Measurements from ENCODE around the gene ZNF750. TPM values are rescaled to one million over a fixed set of nuclear protein-coding genes. Genes with fewer than 3 reads are reported as not detected.
"Not testable (repeated sequence)": the region's sequence is repeated elsewhere in the genome, so short reads cannot be mapped to it uniquely, and the experiment has no call there.

ZNF750 gene
- total and polyA plus RNA-seq, 8 donors = 9.5 TPM; not detected in 7

GRCh38 chr17:82787081-82787848 lies 52.6 kb downstream of the ZNF750 start:
- H3K4me1 ChIP-seq = peaks cover 0 to 4% (median under 1%) of the 10 kb centered on the region in 4 donors
- no peaks in the 10 kb centered on the region for H3K9me3 ChIP-seq
- intact Hi-C loops (cut with DNase I; ENCODE audit: low total_unique reads) = no loop called here
- 81 to 92% (median 86%) methylated on average over 27 of the region's 27 CpGs for WGBS, 5 donors
- peaks cover 13 to 52% (median 40%) of the 10 kb centered on the region in 4 donors for H3K36me3 ChIP-seq
- no peak overlapping the region for H3K27ac ChIP-seq
- H3K4me3 ChIP-seq = no peak overlapping the region
- no peak for DNase-seq
- no peak for TF ChIP-seq CTCF (IDR thresholded peaks at IDR 0.05)
- TF ChIP-seq EP300 (IDR thresholded peaks at IDR 0.05) = no peak
- no peak for TF ChIP-seq POLR2A (IDR thresholded peaks at IDR 0.05)
- TF ChIP-seq POLR2AphosphoS5 (IDR thresholded peaks at IDR 0.05) = no peak
- no peaks in the 10 kb centered on the region for H3K27me3 ChIP-seq

- Histone ChIP-seq H3K4me3 (no peak overlapping the region), H3K9me3 (no peaks in the 10 kb centered on the region), H3K4me1 (peaks cover 0 to 12% (median 2%) of the 10 kb centered on the region in 4 donors), H3K27ac (no peak overlapping the region), H3K36me3 (peaks cover 13 to 52% (median 40%) of the 10 kb centered on the region in 4 donors), H3K27me3 (no peaks in the 10 kb centered on the region)
- 88 to 95% (median 94%) methylated on average over 5 to 10 of the region's 10 CpGs for WGBS, 5 donors
- no peak for DNase-seq
- no peak for TF ChIP-seq CTCF (IDR thresholded peaks at IDR 0.05)
- no peak for TF ChIP-seq EP300 (IDR thresholded peaks at IDR 0.05)
- TF ChIP-seq POLR2A (IDR thresholded peaks at IDR 0.05) = no peak
- TF ChIP-seq POLR2AphosphoS5 (IDR thresholded peaks at IDR 0.05) = no peak
- intact Hi-C loops (cut with DNase I; ENCODE audit: low total_unique reads) = no loop called here
Observed at GRCh38 chr17:82786427-82786826, 53.4 kb downstream of the ZNF750 start.

- Histone ChIP-seq H3K36me3 (peaks cover 13 to 49% (median 36%) of the 10 kb centered on the region in 4 donors), H3K4me1 (peaks cover 0 to 15% (median 2%) of the 10 kb centered on the region in 4 donors)
- H3K27ac ChIP-seq; H3K4me3 ChIP-seq; H3K9me3 ChIP-seq; DNase-seq; intact Hi-C loops (cut with DNase I; ENCODE audit: low total_unique reads); H3K27me3 ChIP-seq: not testable (repeated sequence)
- WGBS, 5 donors = 92 to 100% (median 98%) methylated on average over 5 to 16 of the region's 16 CpGs
Observed at GRCh38 chr17:82785581-82785980, 54.2 kb downstream of the ZNF750 start.

- peaks cover 0 to 15% (median 2%) of the 10 kb centered on the region in 4 donors for H3K4me1 ChIP-seq
- H3K36me3 ChIP-seq = peaks cover 13 to 37% (median 32%) of the 10 kb centered on the region in 4 donors
- H3K9me3 ChIP-seq = no peaks in the 10 kb centered on the region
- H3K4me3 ChIP-seq = no peak overlapping the region
- no peaks in the 10 kb centered on the region for H3K27me3 ChIP-seq
- intact Hi-C loops (cut with DNase I; ENCODE audit: low total_unique reads) = loop anchor here (5.0 kb wide), 1 partner anchor 129 kb away; no protein-coding TSS in a partner anchor
- peak overlapping the region in 1 of 5 donors; percentile 41 for H3K27ac ChIP-seq
- DNase-seq = no peak
- TF ChIP-seq EP300 (IDR thresholded peaks at IDR 0.05) (no peak), POLR2AphosphoS5 (IDR thresholded peaks at IDR 0.05) (no peak), POLR2A (IDR thresholded peaks at IDR 0.05) (no peak), CTCF (IDR thresholded peaks at IDR 0.05) (no peak)
- 93 to 96% (median 95%) methylated on average over 18 of the region's 18 CpGs for WGBS, 5 donors
Observed at GRCh38 chr17:82783498-82783897, 56.3 kb downstream of the ZNF750 start.
